HepG2 (cell line): ENCODE data around the gene CCDC50. TPM values are rescaled to one million over a fixed set of nuclear protein-coding genes. Genes with fewer than 3 reads are reported as not detected.

Experiments
- EEA1 ChIP-seq: sonication (generic); formaldehyde crosslinking; IDR thresholded peaks from 2 replicates; pipeline ENCODE4 v1.5.1; 2020; ENCODE audit warnings: mild to moderate bottlenecking, missing genetic modification reagents, borderline replicate concordance
- HIVEP1 ChIP-seq: sonication (generic); formaldehyde crosslinking; IDR thresholded peaks from 2 replicates; pipeline ENCODE4 v1.4.0; 2020; ENCODE audit warnings: mild to moderate bottlenecking, missing genetic modification reagents
- HOXD1 ChIP-seq: sonication (generic); formaldehyde crosslinking; IDR thresholded peaks from 2 replicates; pipeline ENCODE4 v1.5.0; 2020; ENCODE audit warnings: missing genetic modification reagents
- NR2F6 ChIP-seq, 2 experiments: IDR thresholded peaks; 2 replicates each; pipeline ENCODE4 v1.6.1; 2016; ENCODE audit warnings: antibody characterized with exemption in 1 of 2, mild to moderate bottlenecking in 1 of 2
- SOX5 ChIP-seq: IDR thresholded peaks from 2 replicates; pipeline ENCODE4 v1.6.1; 2016; ENCODE audit warnings: borderline replicate concordance
- ZNF570 ChIP-seq: sonication (generic); formaldehyde crosslinking; IDR thresholded peaks from 2 replicates; pipeline ENCODE4 v1.4.0; 2020; ENCODE audit warnings: mild to moderate bottlenecking, missing genetic modification reagents, borderline replicate concordance
- polyA plus RNA-seq, 8 experiments: library from polyadenylated mRNA; depleted of rRNA in 3 of 8; stranded (reverse) in 7 of 8; unstranded in 1 of 8; fragments of >200 nt; fragmentation: Illumina TruSeq in 4 of 8; extraction: Trizol in 4 of 8; gene quantifications; 2 replicates each; pipeline versions ENCODE4 v1.2.1 to v1.2.3, GENCODE V29; 2011 to 2016; ENCODE audit warnings: low read depth in 4 of 8, missing spikeins in 1 of 8, mixed read lengths in 1 of 8; ENCODE audit not compliant: insufficient read depth in 1 of 8
- total RNA-seq, 5 experiments: library from RNA; depleted of rRNA; stranded (reverse); fragments of >200 nt; fragmentation: Illumina TruSeq; extraction: Trizol; gene quantifications; 2 replicates each; pipeline ENCODE4 v1.2.3, GENCODE V29; 2016; ENCODE audit warnings: low read depth in 1 of 5
- TF ChIP-seq, protein P1 (sequence below): sonication (generic); formaldehyde crosslinking; conservative IDR thresholded peaks from 2 replicates; pipeline ENCODE4 v1.4.0; 2020; ENCODE audit warnings: missing genetic modification reagents
- TF ChIP-seq, protein P2 (sequence below): sonication (generic); formaldehyde crosslinking; IDR thresholded peaks from 2 replicates; pipeline ENCODE4 v1.4.0; 2020; ENCODE audit warnings: missing genetic modification reagents
- TF ChIP-seq, protein P3 (sequence below): sonication (generic); formaldehyde crosslinking; IDR thresholded peaks from 2 replicates; pipeline ENCODE4 v1.5.0; 2020; ENCODE audit warnings: missing genetic modification reagents
- TF ChIP-seq, protein P4 (sequence below): sonication (generic); formaldehyde crosslinking; IDR thresholded peaks from 2 replicates; pipeline ENCODE4 v1.4.0; 2020; ENCODE audit warnings: missing genetic modification reagents
- TF ChIP-seq, protein P5 (sequence below): sonication (generic); formaldehyde crosslinking; IDR thresholded peaks from 2 replicates; pipeline ENCODE4 v1.5.0; 2020; ENCODE audit warnings: mild to moderate bottlenecking, missing genetic modification reagents
- TF ChIP-seq, protein P6 (sequence below): IDR thresholded peaks from 2 replicates; pipeline ENCODE4 v1.6.1; 2016; ENCODE audit warnings: missing compliant biosample characterization, missing genetic modification reagents, borderline replicate concordance
- TF ChIP-seq, protein P7 (sequence below): sonication (generic); formaldehyde crosslinking; IDR thresholded peaks from 2 replicates; pipeline ENCODE4 v1.4.0; 2020; ENCODE audit warnings: missing genetic modification reagents

The CCDC50 gene
- total and polyA plus RNA-seq, 2 of the 13 experiments (the other 11 are each of a cell fraction or from before 2014, with no cell fraction given) = 47.6 to 66.4 TPM

DNA sequence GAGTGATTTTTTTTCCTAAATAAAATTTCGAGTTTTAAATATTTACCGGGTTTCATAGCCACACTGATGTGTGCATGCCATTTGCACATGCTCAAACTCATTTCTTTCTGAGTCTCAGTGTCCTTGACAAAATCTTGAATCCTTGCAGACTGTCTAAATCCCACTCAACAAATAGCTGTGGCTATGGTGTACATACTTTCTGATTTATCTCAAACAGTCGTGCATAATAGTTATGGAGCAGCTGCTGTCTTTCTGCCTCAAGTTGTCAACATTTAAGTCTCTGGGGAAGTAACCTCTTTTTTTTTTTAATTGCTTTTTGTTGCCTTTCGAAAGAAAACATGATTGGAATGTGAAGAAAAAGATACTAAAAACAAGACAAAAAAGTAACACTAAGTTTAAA lies 53.9 kb downstream of the CCDC50 start (continued):
- TF ChIP-seq, protein P1, sequence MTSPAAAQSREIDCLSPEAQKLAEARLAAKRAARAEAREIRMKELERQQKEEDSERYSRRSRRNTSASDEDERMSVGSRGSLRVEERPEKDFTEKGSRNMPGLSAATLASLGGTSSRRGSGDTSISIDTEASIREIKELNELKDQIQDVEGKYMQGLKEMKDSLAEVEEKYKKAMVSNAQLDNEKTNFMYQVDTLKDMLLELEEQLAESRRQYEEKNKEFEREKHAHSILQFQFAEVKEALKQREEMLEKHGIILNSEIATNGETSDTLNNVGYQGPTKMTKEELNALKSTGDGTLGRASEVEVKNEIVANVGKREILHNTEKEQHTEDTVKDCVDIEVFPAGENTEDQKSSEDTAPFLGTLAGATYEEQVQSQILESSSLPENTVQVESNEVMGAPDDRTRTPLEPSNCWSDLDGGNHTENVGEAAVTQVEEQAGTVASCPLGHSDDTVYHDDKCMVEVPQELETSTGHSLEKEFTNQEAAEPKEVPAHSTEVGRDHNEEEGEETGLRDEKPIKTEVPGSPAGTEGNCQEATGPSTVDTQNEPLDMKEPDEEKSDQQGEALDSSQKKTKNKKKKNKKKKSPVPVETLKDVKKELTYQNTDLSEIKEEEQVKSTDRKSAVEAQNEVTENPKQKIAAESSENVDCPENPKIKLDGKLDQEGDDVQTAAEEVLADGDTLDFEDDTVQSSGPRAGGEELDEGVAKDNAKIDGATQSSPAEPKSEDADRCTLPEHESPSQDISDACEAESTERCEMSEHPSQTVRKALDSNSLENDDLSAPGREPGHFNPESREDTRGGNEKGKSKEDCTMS (CRISPR knock-in tag) = no peak
- TF ChIP-seq, protein P2, sequence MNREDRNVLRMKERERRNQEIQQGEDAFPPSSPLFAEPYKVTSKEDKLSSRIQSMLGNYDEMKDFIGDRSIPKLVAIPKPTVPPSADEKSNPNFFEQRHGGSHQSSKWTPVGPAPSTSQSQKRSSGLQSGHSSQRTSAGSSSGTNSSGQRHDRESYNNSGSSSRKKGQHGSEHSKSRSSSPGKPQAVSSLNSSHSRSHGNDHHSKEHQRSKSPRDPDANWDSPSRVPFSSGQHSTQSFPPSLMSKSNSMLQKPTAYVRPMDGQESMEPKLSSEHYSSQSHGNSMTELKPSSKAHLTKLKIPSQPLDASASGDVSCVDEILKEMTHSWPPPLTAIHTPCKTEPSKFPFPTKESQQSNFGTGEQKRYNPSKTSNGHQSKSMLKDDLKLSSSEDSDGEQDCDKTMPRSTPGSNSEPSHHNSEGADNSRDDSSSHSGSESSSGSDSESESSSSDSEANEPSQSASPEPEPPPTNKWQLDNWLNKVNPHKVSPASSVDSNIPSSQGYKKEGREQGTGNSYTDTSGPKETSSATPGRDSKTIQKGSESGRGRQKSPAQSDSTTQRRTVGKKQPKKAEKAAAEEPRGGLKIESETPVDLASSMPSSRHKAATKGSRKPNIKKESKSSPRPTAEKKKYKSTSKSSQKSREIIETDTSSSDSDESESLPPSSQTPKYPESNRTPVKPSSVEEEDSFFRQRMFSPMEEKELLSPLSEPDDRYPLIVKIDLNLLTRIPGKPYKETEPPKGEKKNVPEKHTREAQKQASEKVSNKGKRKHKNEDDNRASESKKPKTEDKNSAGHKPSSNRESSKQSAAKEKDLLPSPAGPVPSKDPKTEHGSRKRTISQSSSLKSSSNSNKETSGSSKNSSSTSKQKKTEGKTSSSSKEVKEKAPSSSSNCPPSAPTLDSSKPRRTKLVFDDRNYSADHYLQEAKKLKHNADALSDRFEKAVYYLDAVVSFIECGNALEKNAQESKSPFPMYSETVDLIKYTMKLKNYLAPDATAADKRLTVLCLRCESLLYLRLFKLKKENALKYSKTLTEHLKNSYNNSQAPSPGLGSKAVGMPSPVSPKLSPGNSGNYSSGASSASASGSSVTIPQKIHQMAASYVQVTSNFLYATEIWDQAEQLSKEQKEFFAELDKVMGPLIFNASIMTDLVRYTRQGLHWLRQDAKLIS (CRISPR knock-in tag) = no peak
- TF ChIP-seq, protein P3, sequence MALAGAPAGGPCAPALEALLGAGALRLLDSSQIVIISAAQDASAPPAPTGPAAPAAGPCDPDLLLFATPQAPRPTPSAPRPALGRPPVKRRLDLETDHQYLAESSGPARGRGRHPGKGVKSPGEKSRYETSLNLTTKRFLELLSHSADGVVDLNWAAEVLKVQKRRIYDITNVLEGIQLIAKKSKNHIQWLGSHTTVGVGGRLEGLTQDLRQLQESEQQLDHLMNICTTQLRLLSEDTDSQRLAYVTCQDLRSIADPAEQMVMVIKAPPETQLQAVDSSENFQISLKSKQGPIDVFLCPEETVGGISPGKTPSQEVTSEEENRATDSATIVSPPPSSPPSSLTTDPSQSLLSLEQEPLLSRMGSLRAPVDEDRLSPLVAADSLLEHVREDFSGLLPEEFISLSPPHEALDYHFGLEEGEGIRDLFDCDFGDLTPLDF = no peak
- TF ChIP-seq, protein P4, sequence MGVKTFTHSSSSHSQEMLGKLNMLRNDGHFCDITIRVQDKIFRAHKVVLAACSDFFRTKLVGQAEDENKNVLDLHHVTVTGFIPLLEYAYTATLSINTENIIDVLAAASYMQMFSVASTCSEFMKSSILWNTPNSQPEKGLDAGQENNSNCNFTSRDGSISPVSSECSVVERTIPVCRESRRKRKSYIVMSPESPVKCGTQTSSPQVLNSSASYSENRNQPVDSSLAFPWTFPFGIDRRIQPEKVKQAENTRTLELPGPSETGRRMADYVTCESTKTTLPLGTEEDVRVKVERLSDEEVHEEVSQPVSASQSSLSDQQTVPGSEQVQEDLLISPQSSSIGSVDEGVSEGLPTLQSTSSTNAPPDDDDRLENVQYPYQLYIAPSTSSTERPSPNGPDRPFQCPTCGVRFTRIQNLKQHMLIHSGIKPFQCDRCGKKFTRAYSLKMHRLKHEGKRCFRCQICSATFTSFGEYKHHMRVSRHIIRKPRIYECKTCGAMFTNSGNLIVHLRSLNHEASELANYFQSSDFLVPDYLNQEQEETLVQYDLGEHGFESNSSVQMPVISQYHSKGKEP (CRISPR knock-in tag) = no peak
- TF ChIP-seq ZNF570 (no peak), NR2F6 (IDR thresholded peaks at IDR 0.05) (no peak), NR2F6 (CRISPR knock-in tag; IDR thresholded peaks at IDR 0.05) (no peak), HOXD1 (no peak), HIVEP1 (CRISPR knock-in tag) (no peak), EEA1 (CRISPR knock-in tag) (no peak), SOX5 (no peak)
- TF ChIP-seq, protein P5, sequence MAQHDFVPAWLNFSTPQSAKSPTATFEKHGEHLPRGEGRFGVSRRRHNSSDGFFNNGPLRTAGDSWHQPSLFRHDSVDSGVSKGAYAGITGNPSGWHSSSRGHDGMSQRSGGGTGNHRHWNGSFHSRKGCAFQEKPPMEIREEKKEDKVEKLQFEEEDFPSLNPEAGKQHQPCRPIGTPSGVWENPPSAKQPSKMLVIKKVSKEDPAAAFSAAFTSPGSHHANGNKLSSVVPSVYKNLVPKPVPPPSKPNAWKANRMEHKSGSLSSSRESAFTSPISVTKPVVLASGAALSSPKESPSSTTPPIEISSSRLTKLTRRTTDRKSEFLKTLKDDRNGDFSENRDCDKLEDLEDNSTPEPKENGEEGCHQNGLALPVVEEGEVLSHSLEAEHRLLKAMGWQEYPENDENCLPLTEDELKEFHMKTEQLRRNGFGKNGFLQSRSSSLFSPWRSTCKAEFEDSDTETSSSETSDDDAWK (CRISPR knock-in tag) = no peak
- TF ChIP-seq, protein P6, sequence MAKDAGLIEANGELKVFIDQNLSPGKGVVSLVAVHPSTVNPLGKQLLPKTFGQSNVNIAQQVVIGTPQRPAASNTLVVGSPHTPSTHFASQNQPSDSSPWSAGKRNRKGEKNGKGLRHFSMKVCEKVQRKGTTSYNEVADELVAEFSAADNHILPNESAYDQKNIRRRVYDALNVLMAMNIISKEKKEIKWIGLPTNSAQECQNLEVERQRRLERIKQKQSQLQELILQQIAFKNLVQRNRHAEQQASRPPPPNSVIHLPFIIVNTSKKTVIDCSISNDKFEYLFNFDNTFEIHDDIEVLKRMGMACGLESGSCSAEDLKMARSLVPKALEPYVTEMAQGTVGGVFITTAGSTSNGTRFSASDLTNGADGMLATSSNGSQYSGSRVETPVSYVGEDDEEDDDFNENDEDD (CRISPR knock-in tag) = no peak
- TF ChIP-seq, protein P7, sequence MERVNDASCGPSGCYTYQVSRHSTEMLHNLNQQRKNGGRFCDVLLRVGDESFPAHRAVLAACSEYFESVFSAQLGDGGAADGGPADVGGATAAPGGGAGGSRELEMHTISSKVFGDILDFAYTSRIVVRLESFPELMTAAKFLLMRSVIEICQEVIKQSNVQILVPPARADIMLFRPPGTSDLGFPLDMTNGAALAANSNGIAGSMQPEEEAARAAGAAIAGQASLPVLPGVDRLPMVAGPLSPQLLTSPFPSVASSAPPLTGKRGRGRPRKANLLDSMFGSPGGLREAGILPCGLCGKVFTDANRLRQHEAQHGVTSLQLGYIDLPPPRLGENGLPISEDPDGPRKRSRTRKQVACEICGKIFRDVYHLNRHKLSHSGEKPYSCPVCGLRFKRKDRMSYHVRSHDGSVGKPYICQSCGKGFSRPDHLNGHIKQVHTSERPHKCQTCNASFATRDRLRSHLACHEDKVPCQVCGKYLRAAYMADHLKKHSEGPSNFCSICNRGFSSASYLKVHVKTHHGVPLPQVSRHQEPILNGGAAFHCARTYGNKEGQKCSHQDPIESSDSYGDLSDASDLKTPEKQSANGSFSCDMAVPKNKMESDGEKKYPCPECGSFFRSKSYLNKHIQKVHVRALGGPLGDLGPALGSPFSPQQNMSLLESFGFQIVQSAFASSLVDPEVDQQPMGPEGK (CRISPR knock-in tag) = no peak
